OCI-LY3 (cell line): ENCODE measurements around the gene POU2F1.

Experiments used
- H2AFZ ChIP-seq: fragments of 200-600, 300-600 bp; shearing (Covaris generic); 2 replicates; pipeline ENCODE4 v1.6.0; 2014; ENCODE audit warnings: antibody characterized with exemption, low read depth, low read length
- H3K27ac ChIP-seq: fragments of 200-600, 300-600 bp; sonication (generic); 2 replicates; pipeline ENCODE4 v1.5.1; 2014; ENCODE audit warnings: mild to moderate bottlenecking, low read length, moderate library complexity, mixed read lengths
- H3K27me3 ChIP-seq: fragments of 200-600, 300-600 bp; sonication (generic); 2 replicates; pipeline ENCODE4 v1.6.1; 2014; ENCODE audit warnings: low read depth, low read length, mixed read lengths
- H3K36me3 ChIP-seq: fragments of 200-600, 300-600 bp; sonication (generic); replicated peaks from 2 replicates; pipeline ENCODE3; 2014; ENCODE audit warnings: low read depth, low read length, mixed read lengths
- H3K4me1 ChIP-seq: fragments of 300-600, 200-600 bp; sonication (generic); 2 replicates; pipeline ENCODE4 v1.6.1; 2014; ENCODE audit warnings: low read length, mixed read lengths
- H3K4me2 ChIP-seq: fragments of 200-600, 300-600 bp; sonication (generic); 2 replicates; pipeline ENCODE4 v1.6.1; 2014; ENCODE audit warnings: low read length, mixed read lengths
- H3K4me3 ChIP-seq: fragments of 300-600, 200-600 bp; sonication (generic); 2 replicates; pipeline ENCODE4 v1.5.1; 2014; ENCODE audit warnings: antibody characterized with exemption, mild to moderate bottlenecking, low read length, moderate library complexity
- H3K79me2 ChIP-seq: fragments of 300-600, 200-600 bp; shearing (Covaris generic); 2 replicates; pipeline ENCODE4 v1.6.1; 2014; ENCODE audit warnings: mild to moderate bottlenecking, low read length, mixed read lengths
- H3K9ac ChIP-seq: fragments of 300-600, 200-600 bp; shearing (Covaris generic); 2 replicates; pipeline ENCODE4 v1.6.0; 2014; ENCODE audit warnings: mild to moderate bottlenecking, low read length, moderate library complexity
- H3K9me3 ChIP-seq: fragments of 200-600, 300-600 bp; shearing (Covaris generic); 2 replicates; pipeline ENCODE4 v1.6.1; 2014; ENCODE audit warnings: low read length, mixed read lengths; ENCODE audit not compliant: insufficient read depth
- H4K20me1 ChIP-seq: fragments of 200-600, 300-600 bp; sonication (generic); 2 replicates; pipeline ENCODE4 v1.6.1; 2016; ENCODE audit warnings: low read length, mixed read lengths; ENCODE audit not compliant: insufficient read depth
- CTCF ChIP-seq: fragments of 200-600, 300-600 bp; sonication (generic); IDR thresholded peaks from 2 replicates; pipeline ENCODE4 v1.5.1; 2014; ENCODE audit warnings: antibody characterized with exemption, low read length, low read depth
- EZH2phosphoT487 ChIP-seq: fragments of 200-600 bp; shearing (Covaris generic); IDR thresholded peaks from 2 replicates; pipeline ENCODE4 v1.6.1; 2018; ENCODE audit warnings: antibody characterized with exemption, mixed run types, low read depth

Gene POU2F1

GRCh38 chr1:167473761-167474160 is 253.1 kb downstream of the POU2F1 start:
- Histone ChIP-seq H3K27me3 (peaks cover 48% of the 10 kb centered on the region), H4K20me1 (no peaks in the 10 kb centered on the region), H2AFZ (peak overlapping the region; percentile 65; the same call in 1 of the 2 replicates), H3K4me2 (no peak overlapping the region), H3K4me3 (no peak overlapping the region), H3K79me2 (no peaks in the 10 kb centered on the region), H3K9ac (no peak overlapping the region), H3K36me3 (no peaks in the 10 kb centered on the region), H3K9me3 (no peaks in the 10 kb centered on the region), H3K4me1 (no peaks in the 10 kb centered on the region), H3K27ac (no peak overlapping the region)
- TF ChIP-seq EZH2phosphoT487 (no peak), CTCF (no peak)

GRCh38 chr1:167474191-167474641 is 253.5 kb downstream of the POU2F1 start:
- H3K27me3 ChIP-seq, result peaks cover 49% of the 10 kb centered on the region
- no peak overlapping the region for H3K4me3 ChIP-seq
- H3K79me2 ChIP-seq, result no peaks in the 10 kb centered on the region
- H3K4me2 ChIP-seq, result no peak overlapping the region
- H4K20me1 ChIP-seq, result no peaks in the 10 kb centered on the region
- H2AFZ ChIP-seq, result no peak overlapping the region; the same call in 1 of the 2 replicates
- H3K9me3 ChIP-seq, result no peaks in the 10 kb centered on the region
- no peak overlapping the region for H3K27ac ChIP-seq
- H3K4me1 ChIP-seq, result no peaks in the 10 kb centered on the region
- no peak for TF ChIP-seq EZH2phosphoT487
- H3K36me3 ChIP-seq, result no peaks in the 10 kb centered on the region
- H3K9ac ChIP-seq, result no peak overlapping the region

- Histone ChIP-seq H3K9me3 (no peaks in the 10 kb centered on the region), H3K9ac (no peak overlapping the region), H3K4me1 (no peaks in the 10 kb centered on the region), H3K27me3 (peaks cover 52% of the 10 kb centered on the region), H3K27ac (no peak overlapping the region), H3K36me3 (no peaks in the 10 kb centered on the region), H3K4me2 (no peak overlapping the region), H4K20me1 (no peaks in the 10 kb centered on the region), H2AFZ (no peak overlapping the region), H3K79me2 (no peaks in the 10 kb centered on the region), H3K4me3 (no peak overlapping the region)
- TF ChIP-seq CTCF (no peak), EZH2phosphoT487 (no peak)
Measured at GRCh38 chr1:167476061-167476460, 255.4 kb downstream of the POU2F1 start.
